ENCODE data around the gene ZNF445.
"Not testable (repeated sequence)": the region's sequence is repeated elsewhere in the genome, so short reads cannot be mapped to it uniquely, and the experiment has no call there.

Gene ZNF445

DNA sequence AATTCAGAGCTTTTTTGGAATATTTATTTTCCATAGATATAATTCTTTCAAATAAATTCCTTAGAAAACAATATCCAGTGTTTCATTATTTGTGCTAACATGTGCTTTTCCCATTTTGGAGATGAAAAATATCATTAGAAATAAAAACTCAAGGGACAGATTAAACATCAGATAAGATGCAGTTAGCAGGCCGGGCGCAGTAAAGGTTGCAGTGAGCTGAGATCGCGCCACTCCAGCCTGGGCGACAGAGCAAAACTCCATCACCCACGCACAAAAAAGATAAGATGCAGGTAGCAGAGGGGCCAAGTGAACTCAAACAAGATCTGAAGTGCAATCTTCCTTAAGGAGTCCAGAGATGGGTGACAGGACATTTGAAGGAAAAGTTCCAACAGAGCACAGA lies 48.0 kb downstream of the ZNF445 start:
- no peak for DNase-seq

GRCh38 chr3:44428910-44429309 lies 48.6 kb downstream of the ZNF445 start:
- DNase-seq = no peak

- DNase-seq = no peak
Observed at GRCh38 chr3:44427683-44428082, 49.8 kb downstream of the ZNF445 start.

GRCh38 chr3:44424758-44425157 lies 52.7 kb downstream of the ZNF445 start:
- no peak for DNase-seq

GRCh38 chr3:44421280-44421679 lies 56.2 kb downstream of the ZNF445 start:
- DNase-seq = no peak

DNA sequence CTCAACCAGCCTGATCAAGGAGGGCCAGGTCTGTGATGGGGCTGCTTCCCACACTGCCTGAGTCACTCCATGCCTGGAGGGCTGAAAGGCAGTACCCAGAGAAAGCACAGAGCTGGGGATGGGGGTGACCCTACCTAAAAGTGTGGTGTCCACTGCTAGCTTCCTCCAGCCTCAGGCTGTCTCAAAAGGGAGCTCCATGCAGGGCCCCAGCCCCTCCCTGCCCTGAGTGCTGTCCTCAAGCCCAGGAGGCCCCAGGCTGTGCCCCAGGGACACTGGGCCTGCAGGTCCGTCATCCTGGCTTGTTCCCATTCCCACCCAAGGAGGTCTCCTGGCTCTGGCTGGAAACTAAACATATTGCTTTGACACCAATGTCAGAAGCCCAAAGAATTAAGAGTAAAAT lies 56.8 kb downstream of the ZNF445 start:
- DNase-seq = no peak

GRCh38 chr3:44419923-44420650 lies 57.4 kb downstream of the ZNF445 start:
- no peak for DNase-seq

GRCh38 chr3:44419116-44419922 lies 58.2 kb downstream of the ZNF445 start:
- no peak for DNase-seq

DNA sequence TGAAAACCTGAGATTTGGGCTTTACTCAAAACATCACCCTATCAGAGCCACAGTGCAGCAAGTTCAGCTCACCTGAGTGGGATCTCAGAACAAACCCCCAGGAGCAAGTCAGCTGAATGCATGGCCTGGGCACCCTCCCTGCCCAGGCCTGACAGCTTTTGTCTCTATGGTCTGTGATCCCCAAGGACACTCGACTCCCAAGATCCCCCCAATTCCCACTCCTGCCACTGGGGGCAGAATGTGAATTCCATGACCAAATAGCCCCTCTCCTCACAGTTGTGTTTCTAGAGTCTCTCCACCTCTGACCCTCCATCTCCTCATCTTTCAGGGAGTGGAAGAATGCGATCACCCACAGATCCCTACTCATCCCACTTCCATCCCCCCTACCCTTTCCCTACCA lies 58.9 kb downstream of the ZNF445 start:
- no peak for DNase-seq

DNA sequence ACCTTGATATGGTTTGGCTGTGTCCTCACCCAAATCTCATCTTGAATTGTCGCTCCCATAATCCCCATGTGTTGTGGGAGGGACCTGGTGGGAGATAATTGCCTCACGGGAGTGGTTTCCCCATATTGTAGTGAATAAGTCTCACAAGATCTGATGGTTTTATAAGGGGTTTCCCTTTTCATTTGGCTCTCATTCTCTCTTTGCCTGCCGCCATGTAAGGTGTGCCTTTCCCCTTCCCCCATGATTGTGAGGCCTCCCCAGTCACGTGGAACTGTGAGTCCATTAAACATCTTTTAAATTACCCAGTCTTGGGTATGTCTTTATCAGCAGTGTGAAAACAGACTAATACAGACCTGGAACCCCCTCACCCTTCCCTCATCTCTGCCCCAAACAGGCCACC lies 59.4 kb downstream of the ZNF445 start:
- DNase-seq = not testable (repeated sequence)

DNA sequence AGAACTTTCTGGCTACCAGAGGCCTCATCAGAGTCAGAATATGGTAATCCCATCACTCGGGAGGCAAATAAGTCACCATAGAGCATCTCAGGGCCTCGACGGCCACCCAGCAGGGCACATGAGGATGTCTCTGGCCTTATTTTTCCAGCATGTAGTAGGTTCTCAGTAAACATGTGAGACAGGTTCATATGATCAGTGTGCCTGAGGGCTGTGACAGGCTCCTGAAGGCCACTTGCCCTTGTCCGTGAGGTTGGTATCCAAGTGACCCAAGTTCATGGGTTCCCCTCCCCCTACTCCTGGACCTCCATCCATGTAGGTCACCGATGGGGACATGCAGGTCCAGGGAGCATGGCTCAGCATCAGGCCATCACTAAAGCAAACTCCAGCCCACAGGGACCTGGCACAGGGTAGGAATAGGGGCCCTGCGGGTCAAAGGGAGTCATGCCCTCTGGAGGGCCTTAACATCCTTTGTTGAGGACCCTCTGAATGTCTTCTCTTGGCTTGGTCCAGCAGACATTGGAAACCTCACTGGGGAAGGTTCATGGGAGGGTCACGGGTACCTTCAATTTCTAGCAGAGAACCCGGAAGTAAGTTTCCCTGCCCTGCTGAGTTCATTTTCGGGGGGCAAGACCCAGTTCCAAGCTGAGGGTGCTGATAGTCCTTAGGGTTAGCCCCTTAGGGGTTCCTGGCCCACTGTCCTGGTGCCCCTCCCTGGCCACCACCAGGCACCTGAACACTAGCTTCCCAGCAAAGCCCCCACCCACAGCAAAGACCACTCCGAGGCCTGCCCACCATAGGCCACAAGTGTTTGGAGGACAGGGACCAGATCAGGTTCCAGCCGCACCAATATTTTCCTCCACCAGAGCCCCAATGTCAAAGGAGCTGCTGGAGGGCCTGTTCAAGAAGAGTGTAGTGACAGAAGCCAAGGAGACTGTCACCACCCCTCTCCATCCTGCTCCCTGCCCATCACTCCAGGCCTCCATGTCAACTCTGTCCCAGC lies 61.1 kb downstream of the ZNF445 start:
- no peak for DNase-seq

GRCh38 chr3:44415421-44415820 lies 62.0 kb downstream of the ZNF445 start:
- no peak for DNase-seq

DNA sequence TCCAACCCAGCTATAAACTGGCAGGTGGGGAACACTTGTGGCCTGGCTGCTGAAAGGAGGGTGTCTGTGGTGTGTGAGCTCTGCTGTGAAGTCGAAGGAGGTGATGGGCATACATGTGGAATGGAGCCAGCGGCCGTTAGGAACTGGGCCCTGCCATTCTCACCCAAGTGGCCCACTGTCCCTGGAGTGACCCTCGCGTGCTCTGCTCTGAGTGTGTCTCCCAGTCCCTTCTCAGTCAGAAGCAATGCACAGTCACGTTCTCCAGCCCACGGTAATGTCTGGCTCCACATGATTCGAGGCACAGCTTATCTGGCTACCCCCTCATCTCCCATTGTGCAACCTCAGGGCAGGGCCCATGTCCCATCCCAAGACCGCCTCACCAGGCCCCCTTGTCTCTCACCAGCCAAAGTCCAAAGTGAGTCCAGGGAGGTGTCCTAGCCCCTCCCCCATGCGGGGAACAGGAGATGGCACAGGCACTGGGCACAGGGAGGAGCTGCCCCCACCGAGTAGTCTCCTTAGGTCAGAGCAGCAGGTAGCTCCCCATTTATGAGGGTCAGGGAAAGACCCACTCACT lies 62.9 kb downstream of the ZNF445 start:
- no peak for DNase-seq

GRCh38 chr3:44412365-44412764 lies 65.1 kb downstream of the ZNF445 start:
- DNase-seq = no peak

GRCh38 chr3:44411031-44411645 lies 66.3 kb downstream of the ZNF445 start:
- DNase-seq = no peak

- DNase-seq = no peak
Observed at GRCh38 chr3:44409640-44410410, 67.6 kb downstream of the ZNF445 start.

- DNase-seq = no peak
Observed at GRCh38 chr3:44402548-44402947, 74.9 kb downstream of the ZNF445 start.

- DNase-seq = no peak
Observed at GRCh38 chr3:44400771-44401170, 76.7 kb downstream of the ZNF445 start.

DNA sequence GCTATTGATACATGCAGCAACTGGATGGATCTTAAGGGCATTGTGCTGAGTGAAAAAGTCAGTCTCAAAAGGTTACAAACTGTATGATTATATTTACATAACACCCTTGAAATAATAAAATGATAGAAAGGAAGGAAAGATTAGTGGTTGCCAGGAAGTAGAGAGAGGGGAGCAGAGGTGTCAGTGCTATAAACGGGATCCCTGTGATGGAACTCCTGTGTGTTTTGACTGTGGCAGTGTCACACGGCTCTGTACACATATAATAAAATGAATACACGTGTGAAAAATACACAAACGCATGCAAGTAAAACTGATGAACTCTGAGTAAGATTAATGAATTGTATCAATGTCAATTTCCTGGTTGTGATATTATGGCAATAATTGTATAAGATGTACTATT lies 78.6 kb downstream of the ZNF445 start:
- no peak for DNase-seq

DNA sequence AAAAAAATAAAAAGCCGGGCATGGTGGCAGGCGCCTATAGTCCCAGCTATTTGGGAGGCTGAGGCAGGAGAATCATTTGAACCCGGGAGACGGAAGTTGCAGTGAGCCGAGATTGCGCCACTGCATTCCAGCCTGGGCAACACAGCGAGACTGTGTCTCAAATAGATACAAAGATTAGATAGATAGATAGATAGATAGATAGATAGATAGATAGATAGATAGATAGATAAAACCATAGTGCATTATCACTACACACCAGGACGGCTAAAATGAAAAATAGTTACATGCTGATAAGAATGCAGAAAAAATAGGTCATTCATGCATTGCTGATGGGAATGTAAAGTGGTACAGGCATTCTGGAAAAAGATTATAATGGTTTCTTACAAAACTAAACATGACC lies 79.2 kb downstream of the ZNF445 start:
- not testable (repeated sequence) for DNase-seq

All from CD4-positive, alpha-beta T cell treated with Interleukin-1 beta for 1 hour (primary cell).